ACC112 (cell line): ENCODE data around the gene FAM180A.

Experiments used
- H2AFZ ChIP-seq: fragments of 200-600 bp; sonication (generic); one replicate; pipeline ENCODE4 v1.6.0; 2017; ENCODE audit warnings: antibody characterized with exemption, low read length; ENCODE audit not compliant: unreplicated experiment
- H3K27ac ChIP-seq: fragments of 200-600 bp; sonication (generic); 2 replicates; pipeline ENCODE4 v1.5.1; 2014; ENCODE audit warnings: low read depth, mild to moderate bottlenecking, antibody characterized with exemption, low read length, moderate library complexity
- H3K27me3 ChIP-seq: fragments of 200-600 bp; sonication (generic); 2 replicates; pipeline ENCODE4 v1.6.1; 2014; ENCODE audit warnings: mild to moderate bottlenecking, antibody characterized with exemption, low read length, moderate library complexity, mixed read lengths; ENCODE audit not compliant: insufficient read depth
- H3K36me3 ChIP-seq: fragments of 200-600 bp; sonication (generic); 2 replicates; pipeline ENCODE4 v1.6.1; 2016; ENCODE audit warnings: mild to moderate bottlenecking, antibody characterized with exemption, low read length, moderate library complexity, mixed read lengths; ENCODE audit not compliant: insufficient read depth
- H3K4me1 ChIP-seq: fragments of 200-600 bp; sonication (generic); one replicate; pipeline ENCODE4 v1.6.1; 2016; ENCODE audit warnings: low read length, mixed read lengths; ENCODE audit not compliant: insufficient read depth, unreplicated experiment, control insufficient read depth
- H3K4me3 ChIP-seq: fragments of 200-600 bp; sonication (generic); 2 replicates; pipeline ENCODE4 v1.5.1; 2014; ENCODE audit warnings: mild to moderate bottlenecking, low read depth, low read length
- H3K79me2 ChIP-seq: fragments of 200-600 bp; sonication (generic); one replicate; pipeline ENCODE4 v1.6.0; 2016; ENCODE audit warnings: low read length; ENCODE audit not compliant: control insufficient read depth, unreplicated experiment, insufficient read depth

The FAM180A gene

GRCh38 chr7:135748770-135749169, at the start of gene FAM180A:
FAM180A (minus strand) TSS chr7:135748813; CDS start chr7:135748580, 233 bp downstream.
- Histone ChIP-seq H3K36me3 (no peaks in the 10 kb centered on the region), H3K27ac (peak within 1 kb of the TSS; percentile 74), H3K79me2 (peaks cover 14% of the 10 kb centered on the region), H2AFZ (peak within 1 kb of the TSS; percentile 88), H3K27me3 (no peaks in the 10 kb centered on the region), H3K4me3 (peak within 1 kb of the TSS; percentile 71), H3K4me1 (peaks cover 47% of the 10 kb centered on the region)

- Histone ChIP-seq H3K79me2 (no peaks in the 10 kb centered on the region), H3K27me3 (no peaks in the 10 kb centered on the region), H2AFZ (no peak overlapping the region)
Measured at GRCh38 chr7:135798095-135798494, 49.5 kb upstream of the FAM180A start.

DNA sequence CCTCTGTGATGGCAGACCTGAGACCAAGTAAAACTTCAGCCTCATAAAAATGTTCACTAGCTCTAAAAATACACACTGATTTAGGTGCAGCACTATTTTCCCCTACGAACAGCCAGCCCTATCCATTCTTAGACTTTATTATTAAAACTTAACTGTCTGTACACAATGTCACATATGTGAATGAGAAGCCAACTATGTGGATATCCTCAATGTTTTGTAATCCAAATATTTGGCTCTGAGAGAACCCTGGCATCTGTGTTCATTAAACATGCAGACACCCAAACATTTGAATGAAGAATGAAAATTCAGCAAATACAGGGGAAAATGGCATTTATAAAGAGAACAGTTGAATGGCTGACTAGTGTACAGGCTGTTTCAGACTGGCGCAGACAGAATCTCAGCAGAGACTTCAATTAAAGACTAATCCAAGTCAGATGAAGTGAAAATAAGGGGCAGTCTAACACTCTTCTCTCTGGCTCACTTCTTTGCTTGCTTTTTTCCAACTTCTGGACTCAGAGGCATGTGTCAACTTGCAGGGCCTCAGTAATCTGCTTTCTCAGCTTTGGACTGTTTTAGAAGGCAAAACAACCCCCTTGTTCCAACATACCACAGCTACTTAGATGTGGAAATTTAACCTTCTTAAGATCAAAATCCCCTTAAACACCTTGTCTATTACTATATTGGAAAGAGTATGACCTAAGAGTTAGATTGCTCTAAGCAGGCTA, 47.4 kb upstream of the FAM180A start:
- Histone ChIP-seq H3K27ac (no peak overlapping the region), H3K4me3 (no peak overlapping the region), H3K79me2 (no peaks in the 10 kb centered on the region), H3K27me3 (no peaks in the 10 kb centered on the region), H2AFZ (no peak overlapping the region), H3K36me3 (no peaks in the 10 kb centered on the region), H3K4me1 (peaks cover 3% of the 10 kb centered on the region)

More at GRCh38 chr7:135798095-135798494, 49.5 kb upstream of the FAM180A start:
- no peak overlapping the region for H3K4me3 ChIP-seq
- H3K27ac ChIP-seq, result no peak overlapping the region
- no peaks in the 10 kb centered on the region for H3K36me3 ChIP-seq
- H3K4me1 ChIP-seq, result peaks cover 3% of the 10 kb centered on the region

GRCh38 chr7:135793841-135794240, 45.2 kb upstream of the FAM180A start:
- no peak overlapping the region for H3K27ac ChIP-seq
- H3K79me2 ChIP-seq, result no peaks in the 10 kb centered on the region
- no peaks in the 10 kb centered on the region for H3K4me1 ChIP-seq
- no peaks in the 10 kb centered on the region for H3K27me3 ChIP-seq
- H3K4me3 ChIP-seq, result no peak overlapping the region
- no peak overlapping the region for H2AFZ ChIP-seq
- no peaks in the 10 kb centered on the region for H3K36me3 ChIP-seq

- Histone ChIP-seq H3K4me1 (no peaks in the 10 kb centered on the region), H3K4me3 (no peak overlapping the region), H3K27me3 (no peaks in the 10 kb centered on the region), H3K79me2 (no peaks in the 10 kb centered on the region), H3K27ac (no peak overlapping the region), H2AFZ (no peak overlapping the region), H3K36me3 (no peaks in the 10 kb centered on the region)
Measured at GRCh38 chr7:135792866-135793265, 44.3 kb upstream of the FAM180A start.

DNA sequence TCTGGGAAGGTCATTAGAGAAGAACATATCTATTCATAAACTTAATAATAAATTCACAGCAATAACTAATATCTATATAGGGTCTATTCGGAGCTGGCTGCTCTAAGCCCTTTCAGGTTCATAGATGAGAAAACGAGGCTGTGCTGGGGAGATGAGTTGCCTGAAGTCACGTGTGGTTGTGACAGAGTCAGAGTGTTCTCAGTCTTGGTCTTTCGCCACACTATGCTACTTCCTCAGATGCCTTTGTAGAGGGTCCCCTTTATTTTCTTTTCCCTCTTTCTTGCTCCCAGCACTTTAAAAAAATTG, 43.7 kb upstream of the FAM180A start:
- no peaks in the 10 kb centered on the region for H3K36me3 ChIP-seq
- H2AFZ ChIP-seq, result no peak overlapping the region
- H3K4me3 ChIP-seq, result no peak overlapping the region
- H3K4me1 ChIP-seq, result no peaks in the 10 kb centered on the region
- H3K79me2 ChIP-seq, result no peaks in the 10 kb centered on the region
- H3K27ac ChIP-seq, result no peak overlapping the region
- H3K27me3 ChIP-seq, result no peaks in the 10 kb centered on the region

DNA sequence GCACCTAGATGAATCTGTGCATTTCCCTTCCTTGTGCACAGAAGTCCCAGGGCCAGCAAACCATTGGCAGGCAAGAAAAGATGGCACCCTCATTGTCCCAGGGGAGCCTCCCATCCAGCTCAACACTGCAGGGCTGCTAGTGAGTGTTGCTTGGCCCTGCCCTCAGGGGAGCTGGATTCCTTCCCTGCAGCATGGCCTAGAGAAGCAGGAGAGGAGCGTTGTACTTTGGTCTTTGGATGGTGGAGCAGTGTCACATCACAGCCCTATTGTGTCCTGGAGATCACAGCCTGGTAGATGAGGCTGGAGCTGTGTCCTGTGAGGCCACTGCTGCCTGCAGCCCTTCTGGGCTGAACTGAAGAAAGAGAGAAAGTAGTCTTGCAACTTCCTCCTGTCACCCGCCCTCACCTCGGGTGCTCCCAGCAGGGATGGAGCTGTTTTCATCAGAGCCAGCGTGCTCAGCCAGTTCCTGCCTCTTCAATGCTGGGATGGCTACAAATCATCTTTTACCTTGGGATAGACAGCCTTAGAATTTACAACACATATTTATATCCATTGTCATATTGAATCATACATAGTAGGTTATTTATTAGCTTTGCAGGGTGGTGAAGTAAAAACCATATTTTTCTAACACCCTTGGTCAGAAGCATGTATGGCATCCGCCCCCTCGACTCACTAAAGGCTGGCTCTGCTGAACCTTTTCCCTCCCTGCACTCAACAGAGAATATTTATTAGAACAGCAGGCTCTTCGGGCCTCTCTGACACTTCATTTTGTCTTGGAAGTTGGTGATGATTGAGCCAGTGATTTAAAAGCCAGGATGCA, 43.1 kb upstream of the FAM180A start:
- H3K27ac ChIP-seq, result no peak overlapping the region

DNA sequence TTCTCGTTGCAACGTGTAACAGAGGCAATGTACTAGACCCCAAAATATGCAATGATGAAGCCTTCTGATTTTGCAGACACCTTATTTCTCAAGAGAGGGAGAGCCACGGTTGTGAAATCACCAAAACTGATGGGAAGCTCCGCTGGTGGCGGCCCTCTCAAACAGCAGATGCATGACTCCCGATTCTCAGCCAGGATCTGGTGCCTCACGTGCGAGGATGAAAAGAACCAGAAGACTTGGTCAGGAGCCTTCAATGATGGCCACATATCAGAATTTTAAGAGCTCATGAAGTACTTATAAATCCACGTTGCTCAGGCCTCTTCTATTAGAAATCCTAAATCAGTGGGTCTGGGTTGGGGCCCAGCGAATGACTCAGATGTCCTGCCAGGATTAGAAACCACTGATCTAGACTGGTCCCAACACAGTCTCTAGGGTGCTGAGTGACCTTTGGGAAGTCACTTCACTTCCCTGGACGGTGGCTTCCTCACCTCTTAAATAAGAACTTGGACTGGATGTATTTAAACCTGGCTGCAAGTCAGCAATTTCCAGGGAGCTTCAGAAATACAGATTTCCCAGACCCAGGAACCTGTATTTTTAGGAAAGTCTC, 41.9 kb upstream of the FAM180A start:
- Histone ChIP-seq H3K27me3 (no peaks in the 10 kb centered on the region), H2AFZ (no peak overlapping the region), H3K4me1 (no peaks in the 10 kb centered on the region), H3K27ac (no peak overlapping the region), H3K36me3 (no peaks in the 10 kb centered on the region), H3K4me3 (no peak overlapping the region), H3K79me2 (no peaks in the 10 kb centered on the region)

More for the DNA sequence above, 43.1 kb upstream of the FAM180A start:
- no peak overlapping the region for H2AFZ ChIP-seq
- H3K36me3 ChIP-seq, result no peaks in the 10 kb centered on the region
- no peak overlapping the region for H3K4me3 ChIP-seq
- H3K79me2 ChIP-seq, result no peaks in the 10 kb centered on the region
- H3K27me3 ChIP-seq, result no peaks in the 10 kb centered on the region
- H3K4me1 ChIP-seq, result no peaks in the 10 kb centered on the region

GRCh38 chr7:135789956-135790355, 41.3 kb upstream of the FAM180A start:
- Histone ChIP-seq H3K27ac (no peak overlapping the region), H3K27me3 (no peaks in the 10 kb centered on the region), H3K36me3 (no peaks in the 10 kb centered on the region), H3K79me2 (no peaks in the 10 kb centered on the region), H3K4me3 (no peak overlapping the region), H2AFZ (no peak overlapping the region), H3K4me1 (no peaks in the 10 kb centered on the region)

DNA sequence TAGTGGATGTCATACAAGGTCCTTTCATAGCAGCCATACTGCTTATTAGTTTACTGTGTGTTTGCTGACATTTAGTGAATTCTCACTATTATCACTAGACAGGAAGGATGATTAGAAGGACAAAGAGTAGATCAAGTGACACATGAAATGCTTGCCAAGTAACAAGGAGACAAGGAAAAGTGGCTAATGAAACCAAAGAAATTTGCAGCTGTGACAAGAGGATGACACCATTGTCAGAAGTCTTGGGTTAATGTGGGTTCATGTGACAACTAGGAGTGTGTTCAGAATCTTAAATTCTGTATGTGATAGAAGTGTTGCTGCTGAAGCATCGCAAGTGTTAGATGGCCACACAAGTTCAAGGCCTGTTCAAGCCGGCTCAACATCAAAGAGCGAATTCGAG, 40.8 kb upstream of the FAM180A start:
- H3K4me1 ChIP-seq, result no peaks in the 10 kb centered on the region

More for the DNA sequence above, 40.8 kb upstream of the FAM180A start:
- H2AFZ ChIP-seq, result no peak overlapping the region
- peaks cover 4% of the 10 kb centered on the region; the same call in 1 of the 2 replicates for H3K27me3 ChIP-seq
- no peaks in the 10 kb centered on the region for H3K79me2 ChIP-seq
- no peak overlapping the region for H3K4me3 ChIP-seq
- H3K27ac ChIP-seq, result no peak overlapping the region
- H3K36me3 ChIP-seq, result no peaks in the 10 kb centered on the region
